ENCODE data around the gene ZG16. TPM values are rescaled to one million over a fixed set of nuclear protein-coding genes. Genes with fewer than 3 reads are reported as not detected.
A peak's percentile ranks its signal among the peaks of the same experiment; 100 is the strongest.

The ZG16 gene
- total and polyA plus RNA-seq, 9 of the 15 experiments (the other 6 are each of a cell fraction or from before 2014, with no cell fraction given): 0.04 TPM; not detected in 8

DNA sequence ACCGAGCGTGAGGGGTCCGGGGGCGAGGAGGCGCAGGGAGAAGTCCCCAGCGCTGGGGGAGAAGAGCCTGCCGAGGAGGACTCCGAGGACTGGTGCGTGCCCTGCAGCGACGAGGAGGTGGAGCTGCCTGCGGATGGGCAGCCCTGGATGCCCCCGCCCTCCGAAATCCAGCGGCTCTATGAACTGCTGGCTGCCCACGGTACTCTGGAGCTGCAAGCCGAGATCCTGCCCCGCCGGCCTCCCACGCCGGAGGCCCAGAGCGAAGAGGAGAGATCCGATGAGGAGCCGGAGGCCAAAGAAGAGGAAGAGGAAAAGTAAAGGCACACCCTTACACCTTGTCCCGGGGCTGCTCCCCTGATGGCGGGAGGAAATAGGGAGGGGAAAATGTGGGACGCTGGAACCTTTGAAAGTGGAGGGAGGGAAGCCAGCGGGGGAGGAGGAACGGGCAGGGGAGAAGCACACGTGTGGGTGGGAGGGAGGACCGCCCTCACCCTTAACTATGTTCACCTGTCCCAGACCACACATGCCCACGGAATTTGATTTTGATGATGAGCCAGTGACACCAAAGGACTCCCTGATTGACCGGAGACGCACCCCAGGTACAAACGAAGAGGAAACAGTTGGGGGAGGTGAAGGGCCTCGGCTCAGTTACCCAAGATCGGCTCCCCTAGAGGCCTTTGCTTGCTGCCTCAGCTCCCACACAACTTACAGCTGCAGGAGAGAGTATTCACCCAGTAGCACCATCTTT lies 38.8 kb downstream of the ZG16 start (continued):
- TF ChIP-seq ESRRB (CRISPR knock-in tag; IDR thresholded peaks at IDR 0.05; ENCODE audit: borderline replicate concordance) (no peak), BRCA1 (IDR thresholded peaks at IDR 0.05) (no peak), BRCA1 (CRISPR knock-in tag; IDR thresholded peaks at IDR 0.05) (no peak), ZNF668 (CRISPR knock-in tag; IDR thresholded peaks at IDR 0.05) (no peak), ZFP1 (CRISPR knock-in tag; IDR thresholded peaks at IDR 0.05) (0 out of 2 replicates have a peak, but pooled peaks have one; percentile 34), SRSF3 (IDR thresholded peaks at IDR 0.05; ENCODE audit: insufficient read depth, low read length) (no peak), ZNF354B (CRISPR knock-in tag; IDR thresholded peaks at IDR 0.05) (no peak), STAT5B (CRISPR knock-in tag; IDR thresholded peaks at IDR 0.05) (no peak), MYNN (IDR thresholded peaks at IDR 0.05) (no peak), MYNN (CRISPR knock-in tag; IDR thresholded peaks at IDR 0.05) (no peak), PTTG1 (tag; IDR thresholded peaks at IDR 0.05; ENCODE audit: low read depth) (no peak), KAT8 (IDR thresholded peaks at IDR 0.05; ENCODE audit: low read depth) (no peak), CHD1 (IDR thresholded peaks at IDR 0.05; ENCODE audit: low read length) (no peak), TAF1 (IDR thresholded peaks at IDR 0.05; ENCODE audit: control insufficient read depth, extremely low read depth, insufficient read depth, low read length, severe bottlenecking) (no peak), FOSL1 (tag; conservative IDR thresholded peaks at IDR 0.05) (no peak), RAD21 (CRISPR knock-in tag; conservative IDR thresholded peaks at IDR 0.05 in 1 of 2, IDR thresholded peaks at IDR 0.05 in 1 of 2) (no peak), ZNF140 (CRISPR knock-in tag; IDR thresholded peaks at IDR 0.05) (no peak)
- TF ChIP-seq, protein P1, sequence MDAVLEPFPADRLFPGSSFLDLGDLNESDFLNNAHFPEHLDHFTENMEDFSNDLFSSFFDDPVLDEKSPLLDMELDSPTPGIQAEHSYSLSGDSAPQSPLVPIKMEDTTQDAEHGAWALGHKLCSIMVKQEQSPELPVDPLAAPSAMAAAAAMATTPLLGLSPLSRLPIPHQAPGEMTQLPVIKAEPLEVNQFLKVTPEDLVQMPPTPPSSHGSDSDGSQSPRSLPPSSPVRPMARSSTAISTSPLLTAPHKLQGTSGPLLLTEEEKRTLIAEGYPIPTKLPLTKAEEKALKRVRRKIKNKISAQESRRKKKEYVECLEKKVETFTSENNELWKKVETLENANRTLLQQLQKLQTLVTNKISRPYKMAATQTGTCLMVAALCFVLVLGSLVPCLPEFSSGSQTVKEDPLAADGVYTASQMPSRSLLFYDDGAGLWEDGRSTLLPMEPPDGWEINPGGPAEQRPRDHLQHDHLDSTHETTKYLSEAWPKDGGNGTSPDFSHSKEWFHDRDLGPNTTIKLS (IDR thresholded peaks at IDR 0.05; ENCODE audit: borderline replicate concordance, low read depth): no peak
- TF ChIP-seq, protein P2, sequence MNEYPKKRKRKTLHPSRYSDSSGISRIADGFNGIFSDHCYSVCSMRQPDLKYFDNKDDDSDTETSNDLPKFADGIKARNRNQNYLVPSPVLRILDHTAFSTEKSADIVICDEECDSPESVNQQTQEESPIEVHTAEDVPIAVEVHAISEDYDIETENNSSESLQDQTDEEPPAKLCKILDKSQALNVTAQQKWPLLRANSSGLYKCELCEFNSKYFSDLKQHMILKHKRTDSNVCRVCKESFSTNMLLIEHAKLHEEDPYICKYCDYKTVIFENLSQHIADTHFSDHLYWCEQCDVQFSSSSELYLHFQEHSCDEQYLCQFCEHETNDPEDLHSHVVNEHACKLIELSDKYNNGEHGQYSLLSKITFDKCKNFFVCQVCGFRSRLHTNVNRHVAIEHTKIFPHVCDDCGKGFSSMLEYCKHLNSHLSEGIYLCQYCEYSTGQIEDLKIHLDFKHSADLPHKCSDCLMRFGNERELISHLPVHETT (CRISPR knock-in tag; conservative IDR thresholded peaks at IDR 0.05 in 1 of 2, IDR thresholded peaks at IDR 0.05 in 1 of 2): no peak
- TF ChIP-seq, protein P3, sequence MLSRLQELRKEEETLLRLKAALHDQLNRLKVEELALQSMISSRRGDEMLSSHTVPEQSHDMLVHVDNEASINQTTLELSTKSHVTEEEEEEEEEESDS (CRISPR knock-in tag; IDR thresholded peaks at IDR 0.05): no peak
- TF ChIP-seq, protein P4, sequence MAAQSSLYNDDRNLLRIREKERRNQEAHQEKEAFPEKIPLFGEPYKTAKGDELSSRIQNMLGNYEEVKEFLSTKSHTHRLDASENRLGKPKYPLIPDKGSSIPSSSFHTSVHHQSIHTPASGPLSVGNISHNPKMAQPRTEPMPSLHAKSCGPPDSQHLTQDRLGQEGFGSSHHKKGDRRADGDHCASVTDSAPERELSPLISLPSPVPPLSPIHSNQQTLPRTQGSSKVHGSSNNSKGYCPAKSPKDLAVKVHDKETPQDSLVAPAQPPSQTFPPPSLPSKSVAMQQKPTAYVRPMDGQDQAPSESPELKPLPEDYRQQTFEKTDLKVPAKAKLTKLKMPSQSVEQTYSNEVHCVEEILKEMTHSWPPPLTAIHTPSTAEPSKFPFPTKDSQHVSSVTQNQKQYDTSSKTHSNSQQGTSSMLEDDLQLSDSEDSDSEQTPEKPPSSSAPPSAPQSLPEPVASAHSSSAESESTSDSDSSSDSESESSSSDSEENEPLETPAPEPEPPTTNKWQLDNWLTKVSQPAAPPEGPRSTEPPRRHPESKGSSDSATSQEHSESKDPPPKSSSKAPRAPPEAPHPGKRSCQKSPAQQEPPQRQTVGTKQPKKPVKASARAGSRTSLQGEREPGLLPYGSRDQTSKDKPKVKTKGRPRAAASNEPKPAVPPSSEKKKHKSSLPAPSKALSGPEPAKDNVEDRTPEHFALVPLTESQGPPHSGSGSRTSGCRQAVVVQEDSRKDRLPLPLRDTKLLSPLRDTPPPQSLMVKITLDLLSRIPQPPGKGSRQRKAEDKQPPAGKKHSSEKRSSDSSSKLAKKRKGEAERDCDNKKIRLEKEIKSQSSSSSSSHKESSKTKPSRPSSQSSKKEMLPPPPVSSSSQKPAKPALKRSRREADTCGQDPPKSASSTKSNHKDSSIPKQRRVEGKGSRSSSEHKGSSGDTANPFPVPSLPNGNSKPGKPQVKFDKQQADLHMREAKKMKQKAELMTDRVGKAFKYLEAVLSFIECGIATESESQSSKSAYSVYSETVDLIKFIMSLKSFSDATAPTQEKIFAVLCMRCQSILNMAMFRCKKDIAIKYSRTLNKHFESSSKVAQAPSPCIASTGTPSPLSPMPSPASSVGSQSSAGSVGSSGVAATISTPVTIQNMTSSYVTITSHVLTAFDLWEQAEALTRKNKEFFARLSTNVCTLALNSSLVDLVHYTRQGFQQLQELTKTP (IDR thresholded peaks at IDR 0.05; ENCODE audit: low read depth in 1 of 2, partially characterized antibody in 2 of 2): peak in 1 of 2 experiments; percentile 44
